ENCODE results near the gene CPT1B. TPM values are rescaled to one million over a fixed set of nuclear protein-coding genes. Genes with fewer than 3 reads are reported as not detected.

CPT1B gene
- polyA plus RNA-seq, 1 experiment: 4.3 TPM

- CTCF ChIA-PET: no interaction called here
- POLR2A ChIA-PET: no interaction called here
- no peak for DNase-seq (ENCODE audit: low read depth)
These were observed 27.4 kb upstream of the CPT1B start for GRCh38 chr22:50605613-50606074.

GRCh38 chr22:50605002-50605612, 26.9 kb upstream of the CPT1B start:
- TF ChIP-seq CTCF (IDR thresholded peaks at IDR 0.05; ENCODE audit: insufficient read depth, low read depth, low read length): no peak
- CTCF ChIA-PET: no interaction called here

More at GRCh38 chr22:50605613-50606074, 27.4 kb upstream of the CPT1B start:
- H3K4me3 ChIP-seq (ENCODE audit: low read depth, low read length): no peak overlapping the region
- H3K27me3 ChIP-seq (ENCODE audit: control insufficient read depth, insufficient read depth, low read length): peaks cover 32% of the 10 kb centered on the region
- no peaks in the 10 kb centered on the region for H3K36me3 ChIP-seq (ENCODE audit: control insufficient read depth, insufficient read depth, low read length)
- TF ChIP-seq CTCF (IDR thresholded peaks at IDR 0.05; ENCODE audit: insufficient read depth, low read depth, low read length): no peak

GRCh38 chr22:50604256-50605001, 26.2 kb upstream of the CPT1B start:
- DNase-seq (ENCODE audit: low read depth): no peak
- ChIA-PET POLR2A (no interaction called here), CTCF (interaction anchor here (0.9 kb wide), 1 partner anchor 10 kb away, joined by 3 read pairs; no protein-coding TSS in a partner anchor)
- TF ChIP-seq CTCF (IDR thresholded peaks at IDR 0.05; ENCODE audit: insufficient read depth, low read depth, low read length): no peak
- Histone ChIP-seq H3K27me3 (ENCODE audit: control insufficient read depth, insufficient read depth, low read length) (peaks cover 34% of the 10 kb centered on the region), H3K36me3 (ENCODE audit: control insufficient read depth, insufficient read depth, low read length) (no peaks in the 10 kb centered on the region), H3K4me3 (ENCODE audit: low read depth, low read length) (no peak overlapping the region)

More at GRCh38 chr22:50605002-50605612, 26.9 kb upstream of the CPT1B start:
- H3K4me3 ChIP-seq (ENCODE audit: low read depth, low read length): no peak overlapping the region
- peaks cover 32% of the 10 kb centered on the region for H3K27me3 ChIP-seq (ENCODE audit: control insufficient read depth, insufficient read depth, low read length)
- no peaks in the 10 kb centered on the region for H3K36me3 ChIP-seq (ENCODE audit: control insufficient read depth, insufficient read depth, low read length)
- POLR2A ChIA-PET: no interaction called here
- no peak for DNase-seq (ENCODE audit: low read depth)

- no peak for TF ChIP-seq CTCF (IDR thresholded peaks at IDR 0.05; ENCODE audit: insufficient read depth, low read depth, low read length)
- ChIA-PET CTCF (interaction anchor here (0.9 to 1.1 kb wide), 2 partner anchors 11 to 40 kb away, joined by 3 read pairs; no protein-coding TSS in a partner anchor), POLR2A (no interaction called here)
- no peak for DNase-seq (ENCODE audit: low read depth)
- peaks cover 34% of the 10 kb centered on the region for H3K27me3 ChIP-seq (ENCODE audit: control insufficient read depth, insufficient read depth, low read length)
- no peaks in the 10 kb centered on the region for H3K36me3 ChIP-seq (ENCODE audit: control insufficient read depth, insufficient read depth, low read length)
- no peak overlapping the region for H3K4me3 ChIP-seq (ENCODE audit: low read depth, low read length)
These were observed 25.5 kb upstream of the CPT1B start for GRCh38 chr22:50603511-50604255.

GRCh38 chr22:50602338-50602700, 24.1 kb upstream of the CPT1B start:
- ChIA-PET CTCF (interaction anchor here (0.9 to 1.9 kb wide), 3 partner anchors 10 to 32 kb away, joined by 3 to 10 read pairs (median 5); no protein-coding TSS in a partner anchor), POLR2A (no interaction called here)
- no peak for DNase-seq (ENCODE audit: low read depth)
- H3K4me3 ChIP-seq (ENCODE audit: low read depth, low read length): no peak overlapping the region
- TF ChIP-seq CTCF (IDR thresholded peaks at IDR 0.05; ENCODE audit: insufficient read depth, low read depth, low read length): no peak
- peaks cover 34% of the 10 kb centered on the region for H3K27me3 ChIP-seq (ENCODE audit: control insufficient read depth, insufficient read depth, low read length)
- no peaks in the 10 kb centered on the region for H3K36me3 ChIP-seq (ENCODE audit: control insufficient read depth, insufficient read depth, low read length)

Data from BJ (cell line).